GM12891 (cell line): Measurements from ENCODE around the gene DNER.

Experiments used
- POLR2A ChIP-seq: IDR thresholded peaks from 2 replicates; pipeline ENCODE4 v1.6.1; 2011; ENCODE audit warnings: low read depth, low read length, control low read depth
- POLR2AphosphoS5 ChIP-seq: IDR thresholded peaks from 2 replicates; pipeline ENCODE4 v1.6.1; 2011; ENCODE audit warnings: low read depth, low read length, control low read depth
- SPI1 ChIP-seq: IDR thresholded peaks from 2 replicates; pipeline ENCODE4 v1.6.1; 2011; ENCODE audit warnings: low read depth, low read length, control low read depth

DNA sequence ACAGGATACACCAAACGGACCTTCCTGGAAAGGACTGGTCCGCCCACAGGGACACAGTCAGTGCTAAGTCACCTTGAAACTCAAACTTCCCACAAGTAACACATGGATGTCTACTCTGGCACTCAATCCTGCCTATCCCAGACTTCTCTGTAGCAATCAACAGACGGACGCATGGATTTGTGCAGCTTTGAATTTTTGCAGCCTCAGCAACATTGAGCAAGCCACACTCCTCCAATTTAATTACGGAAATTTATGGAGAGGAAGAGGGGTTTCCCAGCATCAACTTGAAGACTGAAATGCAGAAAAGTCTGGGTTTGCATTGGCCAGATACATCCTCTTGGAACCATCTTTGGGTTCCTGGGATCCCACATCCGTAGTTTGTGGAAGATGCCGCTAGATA, 26.2 kb downstream of the DNER start:
- no peak for TF ChIP-seq POLR2A
- TF ChIP-seq POLR2AphosphoS5 = no peak
- no peak for TF ChIP-seq SPI1
